ENCODE results near the gene PITPNM1.
"Not testable (repeated sequence)": the region's sequence is repeated elsewhere in the genome, so short reads cannot be mapped to it uniquely, and the experiment has no call there.

The PITPNM1 gene

GRCh38 chr11:67486481-67487195 lies 18.5 kb downstream of the PITPNM1 start:
- no peak for DNase-seq

DNA sequence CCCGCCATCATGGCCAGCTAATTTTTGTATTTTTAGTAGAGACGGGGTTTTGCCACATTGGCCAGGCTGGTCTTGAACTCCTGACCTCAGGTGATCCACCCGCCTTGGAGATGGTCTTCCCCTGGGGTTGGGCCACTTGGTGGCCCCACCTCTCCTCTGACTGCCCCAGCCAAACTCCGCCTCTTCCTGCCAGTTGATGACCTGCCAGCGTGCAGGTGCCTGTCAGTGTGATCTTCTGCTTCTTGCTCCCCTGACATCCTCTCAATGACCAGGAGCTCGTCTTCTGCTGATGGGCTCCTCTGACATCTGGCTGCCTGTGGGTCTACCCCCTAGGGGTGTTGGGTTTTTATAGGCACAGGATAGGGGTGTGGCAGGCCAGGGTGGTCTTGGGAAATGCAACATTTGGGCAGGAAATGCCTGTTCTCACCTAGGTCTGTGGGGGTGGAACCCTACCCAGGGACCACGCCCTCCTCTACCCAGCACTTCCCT lies 19.2 kb downstream of the PITPNM1 start:
- not testable (repeated sequence) for DNase-seq

DNA sequence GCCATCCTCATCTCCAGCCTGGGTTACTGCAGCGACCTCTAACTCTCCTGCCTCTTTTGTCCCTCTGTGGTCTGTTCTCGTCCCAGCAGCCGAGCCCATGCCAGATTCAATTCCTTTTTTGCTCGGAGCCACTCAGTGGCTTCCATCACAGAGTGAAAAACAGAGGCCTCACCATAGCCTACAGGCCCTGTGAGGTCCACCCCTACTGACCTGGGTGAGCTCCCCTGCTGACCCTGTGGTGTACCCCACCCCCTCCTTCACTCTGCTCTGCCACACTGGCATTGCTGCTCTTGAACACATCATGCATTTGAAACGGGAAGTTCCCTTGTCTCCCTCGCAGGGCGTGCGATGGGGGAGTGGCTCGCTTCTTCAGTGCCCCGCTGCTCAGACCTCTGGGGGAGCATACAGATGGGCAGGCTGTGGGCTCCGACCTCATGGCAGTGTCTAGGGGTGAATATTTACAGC lies 20.3 kb downstream of the PITPNM1 start:
- no peak for DNase-seq

DNA sequence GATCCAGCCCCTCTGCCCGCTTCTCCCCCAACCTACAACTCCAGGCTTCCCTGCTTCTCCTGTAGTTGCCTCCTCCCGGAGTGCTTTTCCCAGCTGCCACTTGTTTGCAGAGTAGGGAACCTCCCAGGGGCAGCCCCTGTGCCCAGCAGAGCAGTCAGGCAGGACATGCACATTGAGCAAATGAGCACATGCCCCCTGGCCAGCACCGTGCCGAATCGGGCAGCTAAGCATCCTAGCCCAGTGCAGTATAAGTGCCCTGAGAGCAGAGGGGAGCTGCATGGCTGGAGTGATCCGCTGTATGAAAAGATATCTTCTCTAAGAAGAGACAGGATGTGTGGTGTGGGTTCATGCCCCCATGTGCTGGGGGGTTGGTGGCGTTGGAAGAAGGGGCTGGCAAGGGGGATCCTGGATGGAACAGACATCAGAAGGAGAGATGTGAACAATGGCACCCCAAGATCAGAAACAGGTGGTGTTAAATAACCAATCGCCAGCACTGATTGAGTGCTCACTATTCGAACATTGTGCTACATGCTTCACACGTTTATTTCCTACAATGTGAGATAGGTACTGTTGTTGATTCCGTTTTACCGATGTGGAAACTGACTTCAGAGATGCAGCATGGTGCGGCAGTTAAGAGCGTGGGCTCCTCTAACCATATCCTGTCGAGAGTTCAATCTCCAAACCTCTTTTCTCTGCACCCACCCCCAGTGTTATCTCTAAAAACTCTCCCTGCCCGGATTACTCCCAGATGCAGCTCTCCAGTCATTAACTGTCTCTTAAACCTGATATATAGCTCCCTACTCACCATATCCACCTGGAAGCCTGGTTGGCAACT lies 21.1 kb downstream of the PITPNM1 start:
- DNase-seq, result no peak

DNA sequence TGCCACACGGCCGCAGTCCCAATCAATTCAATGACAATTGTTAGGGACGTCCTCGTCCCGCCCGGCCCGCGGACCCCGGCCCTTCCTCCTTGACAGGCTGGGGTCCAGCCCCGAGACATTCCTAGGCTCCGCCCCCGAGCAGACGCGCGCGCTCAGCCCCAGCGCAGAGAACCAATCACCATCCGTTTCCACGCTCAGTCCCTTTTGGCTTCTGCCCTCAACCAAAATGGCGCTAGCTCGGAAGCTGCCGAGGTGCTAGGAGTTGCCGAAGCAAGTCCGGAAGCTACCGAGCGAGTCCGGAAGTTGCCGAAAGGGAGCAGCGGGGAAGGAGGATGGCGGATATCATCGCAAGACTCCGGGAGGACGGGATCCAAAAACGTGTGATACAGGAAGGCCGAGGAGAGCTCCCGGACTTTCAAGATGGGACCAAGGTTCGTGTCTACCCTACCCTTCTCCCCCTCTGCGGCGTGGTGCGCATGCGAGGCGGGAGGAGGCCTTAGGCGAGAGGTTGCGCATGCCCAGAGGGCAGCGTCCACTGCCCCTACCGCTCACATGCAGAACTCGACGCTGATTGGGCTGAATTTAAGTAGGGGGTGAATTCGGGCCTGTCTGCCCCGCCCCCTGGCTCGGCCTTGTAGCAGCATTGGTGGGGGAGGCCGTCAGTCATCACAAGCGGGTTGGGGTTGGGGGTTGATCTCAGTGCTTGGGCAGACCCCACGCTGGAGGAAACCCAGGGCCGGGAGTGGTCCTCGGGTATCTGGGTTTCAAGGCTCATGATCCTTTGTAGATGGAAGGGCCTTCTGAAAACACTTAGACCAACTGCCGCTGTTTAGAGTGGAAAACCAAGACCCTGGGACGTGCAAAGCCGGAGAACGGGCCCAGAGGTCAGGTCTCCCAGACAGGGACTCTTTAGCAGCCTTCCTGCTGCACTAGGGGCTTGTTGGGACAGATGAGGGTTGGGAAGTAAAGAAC lies 22.1 kb downstream of the PITPNM1 start, which contains the start of gene AIP:
TSS of gene AIP (plus strand) at position 200 of the 972 bp plus-strand sequence. CDS start at position 333, 133 bp downstream.
- peak; percentile 98 for DNase-seq

GRCh38 chr11:67482275-67482826 lies 22.8 kb downstream of the PITPNM1 start:
- DNase-seq, result no peak

GRCh38 chr11:67477344-67478050 lies 27.7 kb downstream of the PITPNM1 start:
- not testable (repeated sequence) for DNase-seq

DNA sequence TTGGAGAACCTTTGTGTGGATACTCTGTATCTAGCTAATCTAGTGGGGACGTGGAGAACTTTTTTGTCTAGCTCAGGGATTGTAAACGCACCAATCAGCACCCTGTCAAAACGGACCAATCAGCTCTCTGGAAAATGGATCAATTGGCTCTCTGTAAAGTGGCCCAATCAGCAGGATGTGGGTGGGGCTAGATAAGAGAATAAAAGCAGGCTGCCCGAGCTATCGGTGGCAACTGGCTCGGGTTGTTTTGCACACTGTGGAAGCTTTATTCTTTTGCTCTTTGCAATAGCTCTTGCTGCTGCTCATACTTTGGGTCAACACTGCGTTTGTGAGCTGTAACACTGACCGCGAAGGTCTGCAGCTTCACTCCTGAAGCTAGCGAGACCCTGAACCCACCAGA lies 28.5 kb downstream of the PITPNM1 start:
- DNase-seq, result not testable (repeated sequence)

DNA sequence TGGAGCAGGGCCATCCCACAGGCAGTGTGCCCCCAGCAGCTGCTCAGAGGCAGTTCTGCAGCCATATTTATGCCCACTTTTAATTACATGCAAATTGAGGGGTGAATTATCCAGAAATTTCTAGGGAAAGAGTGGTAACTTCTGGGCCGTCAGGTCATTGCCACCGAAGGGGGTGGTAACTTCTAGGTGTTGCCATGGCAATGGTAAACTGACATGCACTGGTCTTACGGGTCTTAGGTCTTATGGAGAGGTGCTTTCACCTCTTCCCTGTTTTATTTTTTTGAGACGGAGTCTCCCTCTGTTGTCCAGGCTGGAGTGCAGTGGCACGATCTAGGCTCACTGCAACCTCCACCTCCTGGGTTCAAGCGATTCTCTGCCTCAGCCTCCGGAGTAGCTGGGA lies 32.3 kb downstream of the PITPNM1 start:
- no peak for DNase-seq

DNA sequence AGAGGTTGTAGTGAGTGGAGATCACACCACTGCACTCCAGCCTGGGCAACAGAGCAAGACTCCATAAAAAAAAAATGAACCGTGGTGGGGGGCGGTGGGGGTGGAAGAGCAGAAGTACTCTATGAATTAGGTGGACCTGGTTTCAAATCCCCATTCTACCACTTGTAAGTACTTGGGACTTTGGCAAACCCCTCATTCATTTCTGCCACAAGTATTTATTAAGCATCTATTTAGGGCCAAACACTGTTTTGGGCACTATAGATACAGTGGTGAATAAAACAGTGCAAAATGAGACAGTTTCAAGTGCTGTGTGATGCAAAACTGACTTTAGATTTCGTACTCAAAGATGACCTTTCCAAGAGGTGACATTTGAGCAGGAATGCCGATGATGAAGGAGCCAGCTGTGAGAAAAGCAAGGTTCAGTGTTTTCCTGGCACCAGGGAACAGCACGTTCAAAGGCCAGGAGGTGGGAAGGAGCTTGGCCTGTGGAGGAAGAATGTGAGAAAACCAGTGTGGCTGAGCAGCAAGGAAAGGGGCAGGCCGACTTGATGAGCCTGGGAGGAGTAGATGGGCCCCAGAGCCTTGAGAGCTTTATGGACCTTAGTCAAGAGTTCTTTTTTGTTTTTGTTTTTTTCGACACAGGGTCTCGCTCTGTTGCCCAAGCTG lies 34.7 kb downstream of the PITPNM1 start:
- DNase-seq, result no peak

GRCh38 chr11:67469508-67469811 lies 35.7 kb downstream of the PITPNM1 start:
- no peak for DNase-seq

DNA sequence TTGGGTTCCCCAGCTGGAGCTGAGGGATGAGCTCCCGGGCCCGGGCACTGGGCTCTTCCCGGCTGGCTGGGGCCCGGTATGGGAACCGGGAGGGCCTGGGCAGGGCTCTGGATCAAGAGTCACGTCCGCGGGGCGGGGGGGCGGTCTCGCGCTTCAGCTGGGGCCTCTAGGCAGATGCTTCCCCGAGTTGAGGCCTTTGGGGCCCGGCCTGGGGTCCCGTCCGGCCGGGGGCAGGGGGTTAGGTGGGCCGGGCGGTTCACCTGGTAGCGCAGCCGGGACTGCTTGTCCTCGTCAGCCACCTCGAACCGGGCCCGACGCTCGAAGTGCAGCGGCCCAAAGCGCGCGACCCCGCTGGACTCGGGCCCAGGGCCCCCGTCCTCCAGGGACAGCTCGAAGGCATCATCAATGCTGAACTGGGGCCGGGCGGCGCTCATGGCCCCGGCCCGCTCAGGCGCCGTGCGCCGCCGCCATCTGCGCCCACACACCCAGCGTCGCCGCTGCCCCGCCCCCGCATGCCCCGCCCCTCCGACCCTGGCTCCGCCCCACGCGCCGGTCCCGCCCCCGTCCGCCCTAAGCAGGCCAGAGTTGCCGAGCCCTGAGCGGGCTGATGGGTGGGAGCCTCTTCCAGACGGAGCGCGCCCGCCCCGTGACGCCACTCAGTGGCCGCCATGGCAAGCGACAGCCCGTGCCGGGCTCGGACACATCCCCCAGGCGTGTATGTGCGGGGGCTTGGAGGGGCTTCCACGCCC lies 36.2 kb downstream of the PITPNM1 start, which contains the start of gene TMEM134:
TSS of gene TMEM134 (minus strand) at position 493 of the 749 bp plus-strand sequence. CDS start at position 434, 59 bp downstream.
- DNase-seq, result peak; percentile 79

DNA sequence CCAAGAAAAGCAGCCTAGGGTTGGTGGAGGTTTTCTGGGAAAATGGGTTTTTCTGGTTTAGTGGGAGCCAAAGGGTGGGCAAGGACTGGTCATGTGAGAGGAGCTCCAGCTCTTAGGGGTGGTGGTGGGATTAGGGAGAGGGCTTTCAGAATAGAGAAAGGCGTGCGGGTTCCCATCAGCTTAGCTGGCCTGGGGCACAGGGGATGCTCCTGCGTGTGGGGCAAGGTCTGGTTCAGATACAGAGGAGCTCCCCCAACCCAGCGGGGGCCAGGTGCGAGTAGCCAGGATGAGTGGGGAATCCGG lies 36.8 kb downstream of the PITPNM1 start:
- DNase-seq, result no peak

DNA sequence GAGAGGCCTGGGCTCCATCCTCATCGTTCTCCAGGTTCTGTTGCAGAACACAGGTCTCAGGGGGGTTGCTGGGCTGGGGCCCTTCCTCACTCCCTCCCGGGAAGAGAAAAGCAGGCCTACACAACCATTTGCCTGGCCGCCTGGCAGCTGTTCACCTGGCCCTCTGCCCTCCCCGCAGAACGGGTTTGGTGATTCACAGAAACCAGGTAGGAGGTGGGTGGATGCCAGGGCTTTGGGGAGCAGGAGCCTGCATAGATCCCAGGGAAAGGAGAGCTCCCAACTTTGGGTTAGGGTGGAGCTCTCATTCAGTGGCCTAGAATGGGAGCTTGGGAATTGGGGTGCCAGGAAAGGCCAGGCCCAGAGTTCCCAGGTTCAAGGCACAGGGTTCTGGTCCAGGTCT lies 37.1 kb downstream of the PITPNM1 start:
- DNase-seq, result peak; percentile 37

GRCh38 chr11:67466962-67467771 lies 38.0 kb downstream of the PITPNM1 start:
- no peak for DNase-seq

DNA sequence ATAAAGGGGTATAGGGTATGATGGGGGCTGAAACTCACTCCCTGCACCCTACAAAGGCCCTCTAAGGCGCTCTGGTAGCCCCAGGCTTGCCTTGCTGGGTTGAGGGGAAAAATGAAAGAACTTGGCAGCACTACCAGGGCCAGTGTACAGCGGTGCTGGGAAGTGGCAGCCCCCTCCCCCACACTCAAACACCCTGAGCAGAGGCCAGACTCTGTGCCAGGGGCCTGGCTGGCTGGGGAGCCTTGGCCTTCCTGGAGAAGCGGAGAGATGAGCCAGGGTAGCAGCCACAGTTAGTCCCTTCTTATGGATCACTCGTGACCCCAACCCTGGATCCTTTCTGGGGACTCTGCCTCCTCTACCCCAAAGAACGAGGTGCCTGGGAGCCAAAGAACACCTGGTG lies 38.8 kb downstream of the PITPNM1 start:
- no peak for DNase-seq

DNA sequence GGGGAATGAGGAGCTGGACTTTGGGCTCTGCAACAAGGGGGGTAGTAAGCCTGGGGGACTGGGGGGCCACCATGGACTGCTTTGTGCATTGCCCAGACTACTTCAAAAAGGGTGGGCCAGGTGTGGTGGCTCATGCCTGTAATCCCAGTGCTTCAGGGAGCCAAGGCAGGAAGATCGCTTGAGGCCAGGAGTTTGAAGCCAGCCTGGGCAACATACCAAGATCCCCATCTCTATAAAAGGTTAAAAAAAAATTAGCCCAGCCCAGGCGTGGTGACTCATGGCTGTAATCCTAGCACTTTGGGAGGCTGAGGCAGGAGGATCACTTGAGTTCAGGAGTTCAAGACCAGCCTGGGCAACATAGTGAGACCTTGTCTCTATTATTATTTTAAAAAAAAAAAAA lies 39.6 kb downstream of the PITPNM1 start:
- not testable (repeated sequence) for DNase-seq

GRCh38 chr11:67465189-67465510 lies 40.0 kb downstream of the PITPNM1 start:
- DNase-seq, result no peak

- peak; percentile 34 for DNase-seq
Measured at GRCh38 chr11:67464411-67465188, 40.6 kb downstream of the PITPNM1 start.

Measured in DMS79 treated with DMSO at 0.1 percent for 48 hours (cell line).